Stimulated activated CD8-positive, alpha-beta memory T cell treated with anti-CD3 and anti-CD28 coated beads, Interleukin-2, amount 100 ng/mL, for 48 hours (primary cell): Measurements from ENCODE around the gene CES4A.
"Not testable (repeated sequence)": the region's sequence is repeated elsewhere in the genome, so short reads cannot be mapped to it uniquely, and the experiment has no call there.

Experiments
- DNase-seq, 2 donors: peaks; one replicate each; pipeline ENCODE4 v3.0.0-alpha.2; 2020; ENCODE audit warnings: low read depth in 2 of 2

Gene CES4A

DNA sequence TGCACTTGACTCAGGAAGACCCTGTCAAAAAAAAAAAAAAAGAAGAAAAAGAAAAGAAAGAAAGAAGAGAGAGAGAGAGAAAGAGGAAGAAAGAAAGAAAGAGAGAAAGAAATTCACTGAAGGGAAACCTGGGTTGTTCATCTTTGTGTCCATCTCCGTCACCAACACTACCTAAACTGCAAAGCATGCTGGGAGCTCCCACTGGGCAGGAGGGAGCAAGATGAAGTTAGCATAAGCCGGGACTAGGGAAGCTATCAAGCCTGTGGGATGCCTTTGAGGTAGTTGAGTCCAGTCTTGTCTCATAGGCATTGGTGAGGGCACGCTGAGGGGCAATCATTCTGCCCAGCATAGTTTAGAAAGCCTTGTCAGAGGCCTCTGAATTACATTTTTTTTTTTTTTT, 32.9 kb downstream of the CES4A start:
- no peak for DNase-seq

DNA sequence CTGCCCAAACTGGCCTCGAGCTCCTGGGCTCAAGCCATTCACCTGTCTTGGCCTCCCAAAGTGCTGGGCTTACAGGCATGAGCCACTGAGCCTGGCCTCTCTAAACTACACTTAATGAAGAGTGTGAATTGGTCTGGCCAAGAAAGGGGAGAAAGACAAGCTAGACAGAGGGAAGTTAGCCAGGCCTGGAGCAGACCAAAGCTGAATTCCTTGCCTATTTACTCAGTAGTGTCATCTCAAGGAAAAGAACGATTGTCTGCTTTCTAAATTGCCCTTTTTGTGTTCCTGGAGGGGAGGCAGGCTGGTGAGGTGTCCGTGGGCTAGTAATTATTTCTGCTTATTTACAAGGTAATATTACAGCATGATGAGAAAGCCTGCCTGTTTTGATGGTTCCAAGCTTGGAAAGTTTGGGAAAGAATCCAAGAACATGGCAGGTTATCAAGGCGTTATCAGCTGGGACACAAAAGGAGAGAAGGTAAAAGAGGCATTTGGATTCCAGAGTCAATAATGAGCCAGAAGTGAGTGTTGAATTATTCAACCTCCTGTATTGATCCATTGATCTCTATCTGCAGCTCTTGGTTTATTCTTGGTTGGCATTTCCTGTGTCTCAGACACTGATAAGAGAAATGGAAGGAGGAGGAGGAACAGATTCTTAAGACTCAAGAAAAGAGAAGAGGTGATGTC, 34.3 kb downstream of the CES4A start:
- DNase-seq = no peak

DNA sequence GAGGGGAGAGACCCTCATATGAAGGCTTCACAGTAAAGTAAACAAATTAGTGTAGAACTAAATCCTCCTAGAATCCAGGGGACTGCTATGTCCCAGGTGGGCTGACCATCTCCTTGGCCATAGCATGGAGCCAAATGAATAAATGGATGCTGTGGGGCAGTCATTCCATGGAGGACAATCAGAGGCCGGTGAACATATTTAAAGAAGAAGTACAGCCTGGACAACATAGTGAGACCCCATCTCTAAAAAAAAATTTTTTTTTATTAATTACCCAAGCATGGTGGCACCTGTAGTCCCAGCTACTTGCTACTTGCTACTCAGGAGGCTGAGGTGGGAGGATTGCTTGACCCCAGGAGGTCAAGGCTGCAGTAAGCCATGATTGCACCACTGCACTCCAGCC, 35.3 kb downstream of the CES4A start:
- DNase-seq = no peak

DNA sequence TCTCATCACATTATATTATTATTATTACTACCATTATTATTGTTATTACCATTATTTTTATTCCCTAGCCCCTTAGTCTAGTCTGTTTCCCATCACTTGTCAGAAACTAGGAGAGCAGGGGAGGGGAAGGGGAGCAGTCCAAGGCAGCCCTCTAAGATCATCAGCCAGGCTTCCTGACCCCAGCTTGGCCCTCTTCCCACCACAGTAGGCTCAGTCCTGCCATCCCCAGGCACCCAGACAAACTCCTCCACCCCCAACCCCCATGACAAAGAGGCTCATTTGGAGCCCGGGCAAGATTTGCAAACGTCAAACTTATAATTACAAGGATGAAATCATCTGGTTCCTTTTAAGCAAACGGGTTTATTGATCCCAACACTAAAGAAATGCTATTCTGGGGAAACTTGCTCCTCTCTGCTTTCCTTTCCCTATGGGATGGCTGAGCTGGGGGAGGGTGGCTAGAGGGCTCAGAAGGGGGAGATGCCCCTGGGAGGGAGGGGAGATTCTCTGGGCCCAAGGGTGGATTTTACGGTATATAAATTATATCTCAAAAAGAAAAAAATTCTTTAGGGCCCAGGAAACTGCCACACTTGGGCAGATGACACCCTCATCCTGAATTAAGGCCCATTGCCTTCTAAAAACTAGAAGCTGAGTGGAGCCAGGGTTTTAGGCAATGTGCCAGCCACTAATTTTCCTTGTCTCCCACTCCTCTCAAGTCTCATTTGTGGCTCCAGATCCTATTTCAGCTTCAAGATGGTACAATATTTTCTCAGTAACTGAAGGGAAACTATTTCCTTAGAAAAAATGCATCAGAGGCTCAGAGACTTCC, 36.2 kb downstream of the CES4A start:
- DNase-seq = no peak

DNA sequence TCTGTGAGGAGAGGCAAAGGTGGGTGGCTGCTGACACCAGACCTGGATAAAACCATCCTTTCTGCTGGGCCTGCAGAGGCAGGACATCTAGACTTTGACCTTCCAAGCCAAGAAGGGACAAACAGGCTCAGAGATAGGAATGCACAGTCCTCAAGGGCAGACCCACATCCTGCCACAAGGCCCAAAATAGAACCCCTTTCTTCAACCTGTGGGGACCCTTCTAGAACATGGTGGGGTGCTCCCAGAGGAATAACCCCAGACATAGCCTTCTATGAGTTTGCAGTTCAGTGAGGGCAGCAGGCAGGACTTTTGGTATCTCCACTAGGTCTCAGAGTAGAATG, 36.8 kb downstream of the CES4A start:
- DNase-seq = no peak

DNA sequence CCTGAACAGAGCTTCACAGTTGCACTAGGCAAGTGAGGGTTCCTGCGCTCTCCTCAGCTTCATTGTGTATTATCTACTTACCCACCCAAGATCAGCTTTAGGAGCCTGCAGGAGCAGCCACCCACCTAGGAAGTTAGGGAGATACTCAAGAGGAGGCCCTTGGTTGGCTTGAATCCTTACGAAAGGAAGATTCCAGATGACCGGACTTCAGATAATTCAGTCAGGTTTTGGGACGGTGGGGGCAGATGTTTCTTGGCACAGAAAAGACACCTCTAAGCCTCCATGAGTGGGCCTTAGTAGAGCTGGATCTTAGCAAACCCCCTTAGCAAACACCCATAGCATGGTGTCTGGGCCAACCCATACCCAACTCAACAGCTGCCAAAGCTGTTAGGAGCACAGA, 38.2 kb downstream of the CES4A start:
- DNase-seq = no peak

DNA sequence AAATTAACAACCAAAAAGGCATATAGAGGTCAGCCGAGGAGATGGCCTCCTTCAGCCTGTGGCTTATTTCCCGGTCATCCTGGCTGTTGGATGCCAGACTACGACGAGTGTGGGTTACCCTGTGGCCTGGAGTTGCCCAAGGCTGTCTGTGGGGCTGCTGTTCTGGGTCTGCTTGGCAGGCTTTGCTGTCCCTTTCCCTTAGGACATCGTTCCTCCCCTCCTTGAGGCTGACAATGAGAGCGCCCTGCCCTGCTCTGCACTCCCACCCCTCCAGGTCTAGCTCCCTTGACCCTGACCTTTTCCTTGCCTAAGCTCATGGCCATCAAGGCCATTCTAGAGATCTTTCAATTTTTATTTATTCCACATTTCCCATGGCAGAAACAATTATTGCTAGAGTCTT, 38.7 kb downstream of the CES4A start:
- no peak for DNase-seq

DNA sequence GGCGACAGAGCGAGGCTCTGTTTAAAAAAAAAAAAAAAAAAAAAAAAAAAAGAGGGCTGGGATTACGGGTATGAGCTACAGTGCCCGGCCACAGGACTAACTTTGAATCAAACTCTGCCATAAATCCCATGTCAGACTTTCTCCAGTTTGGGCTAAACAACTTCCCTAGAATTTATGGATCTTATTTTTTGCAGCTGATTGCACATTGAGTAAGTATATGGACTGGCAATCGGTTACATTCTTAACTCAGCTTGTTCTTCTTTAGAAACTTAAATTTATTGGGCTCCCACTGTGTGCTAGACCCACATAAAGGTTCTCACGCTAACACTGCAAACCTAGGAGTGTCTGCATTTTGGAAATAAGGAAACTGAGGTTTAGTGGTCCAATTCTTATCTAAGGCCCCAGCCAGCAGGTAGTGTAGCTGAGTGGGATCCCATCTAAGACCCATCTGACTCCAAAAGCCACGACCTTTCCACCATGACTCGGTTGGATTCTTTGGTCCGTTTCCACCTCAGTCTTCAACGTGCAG, 39.8 kb downstream of the CES4A start:
- DNase-seq = no peak

DNA sequence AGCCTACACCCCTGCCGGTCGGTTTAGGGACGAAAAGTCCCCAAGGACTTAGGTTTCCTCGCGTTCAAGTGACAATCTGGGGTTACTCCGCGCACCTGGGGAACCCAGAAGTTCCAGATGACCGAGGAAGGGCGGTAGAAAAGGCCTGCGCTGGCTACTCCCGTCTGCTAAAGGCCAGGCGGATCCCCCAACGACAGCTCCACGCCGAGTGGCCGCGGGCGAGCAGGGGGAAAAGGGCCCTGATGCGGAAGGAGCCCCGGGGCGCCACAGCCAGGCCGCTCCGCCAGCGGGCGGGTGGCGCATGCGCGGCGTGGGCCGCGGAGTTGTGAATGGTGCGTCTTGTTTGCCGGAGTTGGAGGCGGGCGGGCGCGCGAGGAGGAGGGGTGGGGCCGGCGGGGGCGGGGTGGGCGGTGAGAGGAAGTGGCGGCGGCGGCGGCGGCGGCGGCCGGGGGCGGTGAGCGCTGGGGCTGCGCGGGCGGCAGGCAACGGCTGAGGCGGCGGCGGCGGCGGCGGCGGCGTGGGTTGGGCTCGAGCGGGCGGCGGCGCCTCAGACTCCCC, 40.4 kb downstream of the CES4A start, which contains the start of gene CBFB:
TSS of gene CBFB (plus strand) at position 454 of the 558 bp plus-strand sequence. CDS start 259 bp downstream, outside the sequence.
- peak; percentile 88 for DNase-seq

DNA sequence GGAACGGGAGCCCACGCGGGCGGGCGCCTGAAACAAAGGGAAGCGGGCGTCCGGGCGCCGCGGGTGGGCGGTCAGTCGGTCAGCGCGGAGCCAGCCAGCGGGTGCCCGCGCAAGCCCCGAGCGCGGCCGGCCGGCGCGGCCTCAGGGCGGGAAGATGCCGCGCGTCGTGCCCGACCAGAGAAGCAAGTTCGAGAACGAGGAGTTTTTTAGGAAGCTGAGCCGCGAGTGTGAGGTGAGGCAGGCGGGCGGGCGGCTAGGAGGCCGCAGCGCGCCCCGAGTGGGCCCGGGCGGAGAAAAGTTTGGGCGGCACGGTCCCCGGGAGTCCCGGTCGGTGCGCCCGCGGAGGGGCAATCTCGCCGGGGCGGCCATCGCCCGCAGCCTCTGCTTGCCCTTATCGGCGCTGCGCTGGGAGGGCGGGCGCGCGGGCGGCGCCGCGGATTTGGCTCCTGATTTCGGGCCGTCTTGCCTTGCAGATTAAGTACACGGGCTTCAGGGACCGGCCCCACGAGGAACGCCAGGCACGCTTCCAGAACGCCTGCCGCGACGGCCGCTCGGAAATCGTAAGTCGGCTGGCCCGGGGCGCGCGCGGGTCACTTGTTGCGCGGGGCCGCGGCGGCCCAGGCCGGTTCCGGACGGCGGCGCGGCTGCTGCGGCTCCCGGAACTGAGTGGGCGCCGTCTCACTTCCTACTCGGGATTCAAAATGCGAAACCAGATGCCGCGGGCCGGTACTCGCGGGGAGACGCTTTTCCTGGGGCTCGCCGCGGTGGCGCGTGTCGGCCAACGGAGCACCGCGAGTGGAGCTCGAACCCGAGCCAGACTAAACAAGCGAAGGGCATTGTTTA, 41.1 kb downstream of the CES4A start:
- DNase-seq = peak; percentile 42 to 51

DNA sequence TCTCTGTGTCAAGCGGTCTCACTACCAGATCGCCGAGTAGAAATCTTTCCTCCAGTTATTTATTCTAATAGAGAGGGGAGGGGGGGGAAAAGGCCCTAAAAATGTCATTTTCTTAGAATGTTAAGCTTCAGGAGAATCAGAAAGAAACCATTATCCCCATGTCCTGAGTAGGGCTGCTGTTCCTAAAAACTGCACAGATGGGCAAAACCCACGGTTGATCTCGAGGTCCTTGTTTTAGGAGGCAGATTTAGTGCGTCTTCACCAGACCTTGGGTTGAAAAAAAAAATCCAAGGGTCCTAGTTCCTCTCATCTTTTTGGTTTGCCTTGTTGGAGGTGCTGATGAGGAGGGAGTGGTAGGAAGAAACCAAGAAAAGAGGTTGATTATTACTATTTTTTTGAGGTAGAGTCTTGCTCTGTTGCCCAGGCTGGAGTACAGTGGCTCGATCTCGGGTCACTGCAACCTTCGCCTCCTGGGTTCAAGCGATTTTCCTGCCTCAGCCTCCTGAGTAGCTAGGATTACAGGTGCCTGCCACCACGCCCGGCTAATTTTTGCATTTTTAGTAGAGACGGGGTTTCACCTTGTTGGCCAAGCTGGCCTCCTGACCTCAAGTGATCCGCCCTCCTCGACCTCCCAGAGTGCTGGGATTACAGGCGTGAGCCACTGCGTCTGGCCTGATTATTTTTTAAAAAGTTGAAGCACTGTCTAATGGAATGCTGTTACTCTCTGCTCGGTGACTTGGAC, 42.0 kb downstream of the CES4A start:
- DNase-seq = no peak

DNA sequence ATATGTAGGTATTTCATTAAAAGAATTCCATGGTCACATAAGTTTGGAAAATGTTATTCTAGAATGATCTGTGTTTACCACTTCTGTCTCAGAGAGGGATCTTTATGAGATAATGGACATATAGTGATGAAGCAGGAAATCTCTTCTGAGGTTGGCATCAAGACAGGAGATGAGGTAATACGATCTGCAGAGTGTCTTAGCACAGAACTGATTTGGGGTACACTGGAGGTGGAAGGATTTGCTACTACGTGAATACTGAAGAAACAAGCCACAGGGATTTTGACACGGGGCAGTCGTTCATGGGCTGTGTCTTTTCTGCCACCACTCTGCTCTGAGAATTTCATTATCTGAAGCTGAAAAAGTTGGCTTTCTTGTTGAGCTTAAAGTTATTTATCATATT, 46.1 kb downstream of the CES4A start:
- no peak for DNase-seq

DNA sequence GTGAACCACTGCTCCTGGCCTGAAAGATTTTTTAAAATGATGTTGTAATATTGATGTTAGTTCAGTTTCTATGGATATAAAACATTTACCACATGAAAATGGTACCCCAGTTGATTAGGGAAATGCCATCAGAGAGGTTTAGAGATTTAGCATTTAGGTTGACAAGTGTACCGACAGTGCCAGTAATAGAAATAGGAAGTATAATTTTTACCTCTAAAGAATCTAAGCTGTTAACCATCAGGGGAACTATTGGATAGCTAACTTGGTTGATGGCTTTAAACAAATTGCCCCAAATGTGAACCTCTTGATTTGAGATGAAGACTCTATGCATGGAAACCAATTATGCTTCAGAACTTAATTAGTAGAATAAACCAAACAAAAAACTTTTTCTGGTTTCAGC, 47.0 kb downstream of the CES4A start:
- no peak for DNase-seq

DNA sequence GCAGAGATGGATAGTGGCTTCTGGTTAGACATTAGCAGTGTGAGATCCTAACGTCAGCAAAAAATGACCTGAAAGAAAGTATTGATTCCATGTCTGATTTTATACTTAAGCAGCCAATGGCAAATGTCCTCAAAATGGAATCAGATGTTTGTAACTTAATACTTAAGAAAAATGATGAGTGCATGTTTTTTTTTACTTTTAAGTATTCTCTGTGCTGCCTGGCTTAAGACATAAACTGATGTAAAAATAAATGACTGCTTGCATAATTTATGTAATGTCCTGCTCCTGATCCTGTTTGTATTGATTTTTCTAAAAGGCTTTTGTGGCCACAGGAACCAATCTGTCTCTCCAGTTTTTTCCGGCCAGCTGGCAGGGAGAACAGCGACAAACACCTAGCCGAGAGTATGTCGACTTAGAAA, 47.9 kb downstream of the CES4A start:
- no peak for DNase-seq

DNA sequence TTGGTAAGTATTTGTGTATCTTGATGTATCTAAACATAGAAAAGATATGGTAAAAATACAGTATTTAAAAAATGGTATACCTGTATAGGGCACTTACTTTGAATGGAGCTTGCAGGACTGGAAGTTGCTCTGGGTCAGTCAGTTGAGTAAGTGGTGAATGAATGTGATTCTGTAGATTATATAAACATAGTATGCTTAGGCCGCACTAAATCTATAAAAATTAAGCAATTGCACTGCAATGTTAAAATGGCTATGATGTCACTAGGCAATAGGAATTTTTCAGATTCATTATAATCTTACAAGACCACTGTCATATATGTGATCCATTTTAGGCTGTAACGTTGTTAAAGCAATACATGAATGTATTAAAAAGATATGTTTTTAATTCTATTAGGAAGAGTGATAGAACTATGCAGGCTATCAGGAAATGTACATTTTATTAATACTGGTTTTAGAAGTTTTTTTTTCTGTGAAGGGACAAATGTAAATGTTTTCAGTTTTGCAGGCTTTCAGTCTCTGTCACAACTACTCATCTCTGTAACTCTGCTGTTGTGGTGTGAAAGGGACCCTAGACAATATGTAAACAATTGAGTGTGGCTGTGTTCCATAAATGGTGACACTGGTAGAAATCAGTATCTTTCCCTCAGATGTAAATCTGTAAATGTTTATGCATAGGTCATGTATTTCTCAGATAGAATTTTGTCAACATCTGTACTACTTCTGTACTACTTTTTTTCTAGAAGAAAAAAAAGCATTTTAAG, 51.1 kb downstream of the CES4A start:
- DNase-seq = no peak

DNA sequence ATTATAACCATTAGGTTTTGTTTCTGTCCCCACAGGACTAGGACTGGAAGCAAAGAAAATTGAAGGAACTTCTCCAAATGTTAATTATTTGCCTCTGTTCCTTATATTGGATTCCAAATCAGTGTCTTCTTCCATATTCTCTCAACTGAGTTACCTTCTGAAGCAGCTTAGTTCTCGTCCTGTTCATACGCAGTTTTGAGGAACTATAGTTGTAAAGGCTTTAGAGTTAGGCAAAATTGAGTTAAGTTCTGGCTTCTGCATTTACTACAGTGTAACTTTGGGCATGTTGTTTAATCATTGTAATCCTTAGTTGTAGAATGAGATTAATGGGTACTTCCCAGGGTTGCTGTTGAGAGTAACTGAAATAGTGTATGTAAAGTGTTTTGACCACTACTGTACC, 51.8 kb downstream of the CES4A start:
- DNase-seq = no peak

DNA sequence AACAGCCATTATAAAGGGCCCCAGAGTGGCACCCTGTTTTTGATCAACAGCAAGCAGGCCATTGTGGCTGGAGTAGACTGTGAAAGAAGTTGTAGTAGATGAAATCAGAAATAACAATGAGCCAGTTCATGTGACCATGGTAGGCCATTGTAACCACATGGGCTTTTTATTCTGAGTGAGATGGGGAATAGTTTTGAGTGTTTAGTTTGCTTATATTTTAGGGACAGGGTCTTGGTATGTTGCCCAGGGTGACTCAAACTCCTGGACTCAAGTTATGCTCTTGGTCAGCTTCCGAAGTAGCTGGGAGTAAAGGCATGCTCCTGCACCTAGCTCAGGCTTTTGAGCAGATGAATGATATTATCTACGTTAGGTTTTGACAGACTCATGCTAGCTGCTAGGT, 52.5 kb downstream of the CES4A start:
- no peak for DNase-seq

DNA sequence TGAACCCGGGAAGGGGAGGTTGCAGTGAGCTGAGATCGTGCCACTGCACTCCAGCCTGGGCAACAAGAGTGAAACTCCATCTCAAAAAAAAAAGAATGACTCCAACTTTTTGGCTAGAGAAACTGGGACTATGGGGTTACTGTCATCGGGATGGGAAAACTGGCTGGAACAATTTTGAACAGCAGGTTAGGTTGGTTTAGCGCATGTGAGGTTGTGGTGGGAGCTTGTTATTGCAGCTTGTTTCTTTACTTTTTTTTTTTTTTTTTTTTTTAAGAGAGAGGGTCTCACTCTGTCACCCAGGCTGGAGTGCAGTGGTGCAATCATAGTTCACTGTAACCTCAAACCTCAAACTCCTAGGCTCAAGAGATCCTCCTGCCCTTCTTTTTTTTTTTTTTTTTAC, 53.1 kb downstream of the CES4A start:
- not testable (repeated sequence) for DNase-seq

DNA sequence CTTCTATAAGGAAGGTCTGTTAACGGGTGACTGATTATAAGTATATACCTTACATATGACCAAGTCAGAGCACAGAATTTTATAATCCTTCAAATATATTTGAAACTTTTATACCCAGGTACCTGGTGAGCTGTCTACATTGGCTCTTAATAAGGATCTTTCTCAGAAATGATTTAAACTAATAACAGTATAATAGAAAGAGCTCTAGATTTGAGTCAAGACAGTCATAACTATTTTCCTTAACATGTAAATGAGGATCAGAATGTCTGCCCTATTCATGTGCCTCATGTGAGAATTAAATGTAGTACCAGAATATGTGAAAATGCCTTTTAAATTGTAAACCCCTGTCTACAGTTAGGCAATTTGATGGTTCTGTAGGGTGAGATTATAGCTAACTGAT, 55.0 kb downstream of the CES4A start:
- DNase-seq = no peak

DNA sequence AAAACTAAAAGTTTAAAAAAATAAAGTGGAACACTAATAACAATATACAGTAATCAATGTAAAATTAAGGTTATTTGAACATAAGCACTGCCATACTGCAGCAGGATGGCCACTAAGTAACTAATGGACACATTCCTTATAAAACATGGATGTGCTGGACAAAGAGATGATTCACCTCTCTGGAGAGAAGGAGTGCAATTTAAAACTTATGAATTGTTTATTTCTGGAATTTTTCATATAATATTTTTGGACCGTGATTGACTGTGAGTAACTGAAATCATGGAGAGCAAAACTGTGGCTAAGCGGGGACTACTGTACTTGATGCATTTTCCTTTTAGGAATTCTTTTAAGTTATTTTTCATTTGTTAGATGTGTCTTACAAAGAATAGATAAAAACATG, 62.4 kb downstream of the CES4A start:
- no peak for DNase-seq
